MM.1S (cell line): ENCODE measurements around the gene PTH2R.

Experiments
- DNase-seq: peaks from one replicate; pipeline ENCODE4 v3.0.0-alpha.2; 2015
- H2AFZ ChIP-seq: fragments of 300-600 bp; sonication (generic); 2 replicates; pipeline ENCODE4 v1.6.0; 2016; ENCODE audit warnings: antibody characterized with exemption, low read length
- H3F3A ChIP-seq: fragments of 300-600 bp; sonication (generic); 2 replicates; pipeline ENCODE4 v1.6.1; 2016; ENCODE audit warnings: mild to moderate bottlenecking, antibody characterized with exemption, low read length, moderate library complexity, mixed read lengths; ENCODE audit not compliant: insufficient read depth
- H3K27ac ChIP-seq: fragments of 300-600 bp; sonication (generic); 2 replicates; pipeline ENCODE4 v1.5.1; 2016; ENCODE audit warnings: mild to moderate bottlenecking, low read length
- H3K27me3 ChIP-seq: fragments of 300-600 bp; sonication (generic); replicated peaks from 2 replicates; pipeline ENCODE4 v1.6.0; 2016; ENCODE audit warnings: low read length; ENCODE audit not compliant: insufficient read depth
- H3K36me3 ChIP-seq: fragments of 300-600 bp; sonication (generic); replicated peaks from 2 replicates; pipeline ENCODE4 v1.6.1; 2016; ENCODE audit warnings: mild to moderate bottlenecking, low read length, mixed read lengths; ENCODE audit not compliant: insufficient read depth
- H3K4me1 ChIP-seq: fragments of 300-600 bp; sonication (generic); 2 replicates; pipeline ENCODE4 v1.6.1; 2016; ENCODE audit warnings: low read length, mixed read lengths
- H3K4me2 ChIP-seq: fragments of 300-600 bp; sonication (generic); 2 replicates; pipeline ENCODE4 v1.6.0; 2016; ENCODE audit warnings: low read depth, low read length
- H3K4me3 ChIP-seq: fragments of 300-600 bp; sonication (generic); 2 replicates; pipeline ENCODE4 v1.5.1; 2016; ENCODE audit warnings: low read length, mixed read lengths
- H3K79me2 ChIP-seq: fragments of 300-600 bp; sonication (generic); 2 replicates; pipeline ENCODE4 v1.6.1; 2016; ENCODE audit warnings: mixed run types, low read length, mixed read lengths
- H3K9ac ChIP-seq: fragments of 300-600 bp; sonication (generic); 2 replicates; pipeline ENCODE4 v1.6.1; 2016; ENCODE audit warnings: low read length, mixed read lengths
- H3K9me2 ChIP-seq: fragments of 300-600 bp; sonication (generic); replicated peaks from 2 replicates; pipeline ENCODE4 v1.6.1; 2016; ENCODE audit warnings: mild to moderate bottlenecking, low read length, mixed read lengths; ENCODE audit not compliant: insufficient read depth
- H3K9me3 ChIP-seq: fragments of 300-600 bp; sonication (generic); replicated peaks from 2 replicates; pipeline ENCODE4 v1.6.1; 2016; ENCODE audit warnings: mild to moderate bottlenecking, low read length, mixed read lengths; ENCODE audit not compliant: insufficient read depth
- H4K20me1 ChIP-seq: fragments of 300-600 bp; sonication (generic); 2 replicates; pipeline ENCODE4 v1.6.1; 2016; ENCODE audit warnings: mild to moderate bottlenecking, low read length, moderate library complexity, mixed read lengths; ENCODE audit not compliant: insufficient read depth
- CTCF ChIP-seq: fragments of 300-600 bp; sonication (generic); IDR thresholded peaks from 2 replicates; pipeline ENCODE4 v1.5.1; 2016; ENCODE audit warnings: antibody characterized with exemption, low read length, mixed read lengths
- EZH2 ChIP-seq: fragments of 300-600 bp; sonication (generic); optimal IDR thresholded peaks from 2 replicates; pipeline ENCODE3; 2017; ENCODE audit warnings: low read depth, mild to moderate bottlenecking, antibody characterized with exemption, low read length, mixed read lengths
- EZH2phosphoT487 ChIP-seq: fragments of 300-600 bp; sonication (generic); IDR thresholded peaks from 2 replicates; pipeline ENCODE4 v1.6.1; 2018; ENCODE audit warnings: antibody characterized with exemption, low read length

The PTH2R gene

GRCh38 chr2:208542465-208543041 lies 136.0 kb downstream of the PTH2R start:
- Histone ChIP-seq H3F3A (no peaks in the 10 kb centered on the region), H3K79me2 (no peaks in the 10 kb centered on the region), H3K9me3 (no peaks in the 10 kb centered on the region), H3K4me2 (peak overlapping the region; percentile 2; the same call in 1 of the 2 replicates), H3K36me3 (no peaks in the 10 kb centered on the region), H3K9me2 (no peaks in the 10 kb centered on the region), H3K27me3 (no peaks in the 10 kb centered on the region), H4K20me1 (no peaks in the 10 kb centered on the region), H3K4me1 (peaks cover 17% of the 10 kb centered on the region), H3K9ac (no peak overlapping the region), H2AFZ (no peak overlapping the region), H3K4me3 (no peak overlapping the region), H3K27ac (no peak overlapping the region)
- no peak for DNase-seq
- no peak for TF ChIP-seq CTCF
- TF ChIP-seq EZH2 = no peak
- no peak for TF ChIP-seq EZH2phosphoT487
